GM21825 (cell line): ENCODE results near the gene MARCHF11.

Source experiments
- ATAC-seq: cut with Tn5 transposase; IDR thresholded peaks from one replicate; pipeline ENCODE4 v1.9.1; 2021; ENCODE audit warnings: mild to moderate bottlenecking, moderate library complexity; ENCODE audit not compliant: unreplicated experiment

The MARCHF11 gene

GRCh38 chr5:16135003-16135402, 44.6 kb downstream of the MARCHF11 start:
- no peak for ATAC-seq

DNA sequence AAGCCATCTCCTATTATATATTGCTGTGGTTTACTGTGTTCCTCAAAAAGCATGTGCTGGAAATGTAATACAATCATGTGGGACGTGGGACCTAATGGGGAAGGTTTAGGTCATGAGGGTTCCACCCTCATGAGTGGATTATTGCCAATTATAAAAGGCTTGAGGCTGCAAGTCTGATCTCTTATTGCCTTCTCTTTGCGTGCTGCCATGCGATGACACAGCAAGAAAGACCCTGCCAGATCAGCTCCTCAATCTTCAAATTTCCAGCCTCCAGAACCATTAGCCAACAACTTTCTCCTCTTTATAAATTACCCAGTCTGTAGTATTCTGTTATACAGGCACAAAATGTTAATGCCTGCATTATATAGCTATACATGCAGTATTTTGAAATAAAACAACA, 45.4 kb downstream of the MARCHF11 start:
- no peak for ATAC-seq

DNA sequence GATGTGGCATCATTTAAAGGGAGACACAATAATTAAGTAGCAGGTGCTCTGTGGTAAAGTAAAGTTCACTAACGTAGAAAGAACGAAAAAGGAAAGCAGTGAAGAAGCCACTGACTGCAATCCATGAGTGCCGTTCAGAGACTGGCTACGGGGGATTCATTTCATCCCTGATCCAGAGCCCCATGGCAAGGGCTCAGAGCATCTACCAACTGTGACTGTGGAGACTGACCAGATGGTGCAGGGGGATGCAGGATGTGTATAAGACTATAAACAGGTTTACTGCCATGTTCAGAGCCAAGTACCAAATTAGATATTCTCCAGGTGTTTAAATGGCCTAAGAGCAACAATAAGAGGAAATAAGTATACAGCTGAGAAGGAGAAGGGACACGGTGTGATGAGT, 47.7 kb downstream of the MARCHF11 start:
- ATAC-seq: no peak

GRCh38 chr5:16128944-16129343, 50.6 kb downstream of the MARCHF11 start:
- no peak for ATAC-seq

GRCh38 chr5:16127865-16128544, 51.6 kb downstream of the MARCHF11 start:
- ATAC-seq: no peak

GRCh38 chr5:16120579-16120978, 59.0 kb downstream of the MARCHF11 start:
- ATAC-seq: no peak

GRCh38 chr5:16119790-16120189, 59.8 kb downstream of the MARCHF11 start:
- no peak for ATAC-seq

- no peak for ATAC-seq
Measured at GRCh38 chr5:16115140-16115539, 64.5 kb downstream of the MARCHF11 start.

- ATAC-seq: no peak
Measured at GRCh38 chr5:16108418-16108817, 71.2 kb downstream of the MARCHF11 start.

- ATAC-seq: no peak
Measured at GRCh38 chr5:16104961-16105360, 74.6 kb downstream of the MARCHF11 start.

GRCh38 chr5:16095612-16096011, 84.0 kb downstream of the MARCHF11 start:
- no peak for ATAC-seq

DNA sequence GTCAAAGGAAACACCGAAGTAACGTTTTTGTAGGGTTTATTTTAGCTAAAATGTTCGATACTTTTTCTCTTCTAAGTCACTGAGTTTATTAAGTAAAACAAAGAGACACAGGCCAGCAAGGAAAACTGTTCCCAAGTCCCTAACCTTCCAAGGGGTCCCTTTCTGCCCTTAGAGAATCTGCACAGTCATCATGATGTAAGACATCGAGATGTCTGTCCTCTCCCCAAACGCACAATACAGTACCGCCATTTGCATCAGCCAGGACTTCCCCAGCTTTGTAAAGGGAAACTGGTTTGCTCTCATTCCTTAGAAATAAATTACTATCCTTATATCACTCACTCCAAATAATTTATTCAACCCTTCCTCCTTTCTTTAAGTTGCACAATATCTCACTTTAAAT, 89.3 kb downstream of the MARCHF11 start:
- ATAC-seq: no peak

DNA sequence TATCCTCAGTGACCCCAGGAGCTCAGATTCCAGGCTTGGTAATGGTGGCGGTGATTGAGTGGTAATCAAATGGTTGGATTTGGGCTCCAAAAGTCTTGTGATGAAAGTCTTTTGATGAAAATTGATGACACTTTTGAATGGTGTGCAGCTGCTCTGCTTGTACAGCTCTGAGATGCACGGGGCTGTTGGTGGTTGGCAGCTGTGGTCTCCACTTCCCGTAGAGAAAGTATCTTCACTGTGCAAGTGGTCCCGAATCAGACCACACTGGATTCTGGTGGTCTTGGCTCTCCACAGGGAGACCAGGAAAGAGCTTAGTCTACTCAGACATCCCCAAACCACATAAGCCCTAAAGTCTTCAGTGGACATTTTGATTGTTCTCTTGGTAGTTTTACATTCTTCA, 96.6 kb downstream of the MARCHF11 start:
- no peak for ATAC-seq

DNA sequence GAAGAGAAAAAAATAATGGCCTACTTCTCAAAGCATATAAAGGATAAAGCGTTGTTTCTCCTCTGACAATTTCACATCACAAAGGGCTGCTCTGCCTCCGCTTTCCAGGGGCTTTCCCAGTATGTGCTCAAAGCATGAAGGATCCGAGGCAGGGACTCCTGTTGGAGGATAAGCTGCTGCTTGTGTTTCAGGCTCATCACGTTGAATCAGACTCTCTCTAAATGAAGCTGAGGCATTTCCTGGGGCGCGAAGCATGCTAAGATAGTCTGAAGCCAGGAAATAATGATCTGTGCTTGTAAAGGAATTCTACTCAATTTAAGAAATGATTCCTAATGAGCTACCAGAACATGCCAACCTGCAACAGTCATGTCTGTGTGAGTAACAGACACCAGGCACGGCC, 97.5 kb downstream of the MARCHF11 start:
- no peak for ATAC-seq

- no peak for ATAC-seq
Measured at GRCh38 chr5:16081376-16081955, 98.1 kb downstream of the MARCHF11 start.

- ATAC-seq: no peak
Measured at GRCh38 chr5:16076657-16077056, 102.9 kb downstream of the MARCHF11 start.

GRCh38 chr5:16074358-16074757, 105.2 kb downstream of the MARCHF11 start:
- ATAC-seq: no peak

DNA sequence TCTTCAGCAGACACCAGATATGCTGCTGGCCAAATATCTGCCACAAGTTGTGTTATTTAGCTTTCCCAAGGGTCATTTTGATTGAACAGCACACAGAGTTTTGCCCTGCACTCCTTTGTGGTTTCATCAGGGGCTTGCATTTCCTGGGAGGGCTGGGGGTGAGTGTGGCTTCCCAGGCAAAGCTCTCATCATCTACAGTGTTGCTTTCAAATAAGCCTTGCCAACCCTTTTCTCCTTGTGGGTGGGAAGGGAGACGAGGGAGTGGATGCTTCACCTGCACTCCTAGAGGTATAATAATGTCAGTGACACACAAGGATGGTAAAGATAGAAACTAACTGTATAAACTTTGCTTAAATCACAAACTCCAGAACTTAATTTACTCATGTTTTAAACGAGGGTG, 107.0 kb downstream of the MARCHF11 start:
- no peak for ATAC-seq

DNA sequence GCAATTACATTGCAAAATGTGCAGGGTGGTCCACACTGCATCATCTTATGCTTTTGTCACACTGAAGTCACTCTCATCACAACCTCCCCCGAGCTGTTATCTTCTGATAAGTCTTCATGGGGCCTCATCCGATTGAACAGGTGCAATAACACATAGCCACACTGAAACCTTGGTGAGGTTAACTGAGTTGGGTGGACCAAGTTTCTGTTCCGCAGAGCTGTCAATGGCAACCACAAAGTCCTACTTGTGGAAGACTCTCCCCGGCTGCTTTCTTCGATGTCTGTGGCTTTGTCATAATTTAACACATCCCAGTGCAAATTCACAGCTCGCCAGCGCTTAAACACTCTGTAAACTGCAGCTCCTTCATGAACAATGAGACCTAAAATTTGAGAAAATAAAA, 112.2 kb downstream of the MARCHF11 start:
- ATAC-seq: no peak

DNA sequence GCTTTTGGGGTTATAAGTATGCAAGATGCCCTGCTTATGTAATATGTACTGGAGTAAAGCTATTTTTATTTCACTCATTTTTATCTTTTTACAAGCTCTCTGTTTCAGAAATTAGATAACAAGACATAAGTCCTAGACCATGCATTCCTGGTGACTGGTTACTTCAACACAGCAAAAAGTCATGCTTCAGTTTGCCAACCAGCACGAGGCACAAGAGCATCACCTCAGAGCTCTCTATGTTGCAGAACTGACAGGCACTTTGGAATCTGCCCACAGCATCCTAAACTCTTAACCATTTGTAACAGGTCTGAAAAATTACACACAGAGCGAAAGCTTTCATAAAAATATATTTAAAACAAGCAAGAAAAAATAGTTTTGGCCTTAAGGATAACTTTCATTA, 112.8 kb downstream of the MARCHF11 start:
- no peak for ATAC-seq

GRCh38 chr5:16066320-16066719, 113.3 kb downstream of the MARCHF11 start:
- ATAC-seq: no peak

DNA sequence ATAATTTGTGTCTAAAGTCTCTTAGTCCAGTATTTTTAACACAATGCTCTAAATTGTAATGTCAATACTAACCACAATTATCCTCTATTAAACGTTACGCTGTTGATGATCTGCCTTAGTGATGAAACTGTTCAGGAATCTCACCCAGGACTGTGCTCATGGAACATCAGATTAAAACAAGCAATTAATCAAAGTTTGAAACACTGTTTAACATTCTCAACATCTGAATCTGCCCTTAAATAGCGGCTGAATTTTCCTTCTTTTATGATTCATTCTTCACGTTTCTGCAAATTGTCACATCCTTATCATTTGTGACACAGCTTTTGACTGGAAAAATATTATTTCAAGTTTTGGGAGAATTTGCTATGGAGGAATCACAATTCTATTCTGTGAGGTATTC, 113.8 kb downstream of the MARCHF11 start:
- ATAC-seq: no peak
